Measurements from ENCODE around the gene GADL1.

GADL1 gene

DNA sequence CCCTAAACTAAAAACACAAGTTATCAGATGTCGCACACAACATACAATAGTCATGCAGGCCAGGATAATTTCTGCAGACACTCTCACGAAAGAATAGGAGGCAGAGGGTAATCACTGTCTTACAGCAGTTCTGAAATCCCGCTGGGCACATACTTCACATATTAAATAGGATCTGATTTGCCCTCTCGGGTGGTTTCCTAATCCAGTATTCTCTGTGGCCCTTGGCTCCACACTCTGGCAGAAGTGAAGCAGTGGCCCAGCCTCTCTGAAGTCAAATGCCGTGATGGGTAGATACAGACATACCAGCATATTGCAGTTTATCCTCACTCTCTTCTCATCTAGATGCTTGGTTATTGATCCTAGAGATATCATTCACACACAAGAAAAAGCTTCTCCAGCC lies 19.0 kb downstream of the GADL1 start:
- no peak for DNase-seq

DNA sequence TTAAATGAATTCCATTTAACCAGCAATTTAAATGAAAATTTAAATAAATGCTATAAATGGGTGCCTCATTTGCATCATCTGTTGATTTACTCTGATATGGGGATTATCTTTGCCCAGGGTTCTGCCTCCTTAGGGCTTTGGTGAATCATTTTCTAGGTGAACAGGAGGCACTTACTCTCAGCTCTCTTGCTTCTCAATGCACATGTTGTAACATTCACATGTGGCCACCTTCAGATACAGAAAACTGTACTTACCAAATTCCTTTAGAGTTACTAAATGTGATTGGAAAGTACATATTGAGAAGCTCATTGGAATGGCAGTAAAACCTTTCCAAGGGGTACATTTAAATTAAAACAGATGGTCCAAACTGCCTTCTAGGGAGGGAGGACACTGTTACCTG lies 20.8 kb downstream of the GADL1 start:
- DNase-seq, result no peak

GRCh38 chr3:30872879-30873278 lies 21.6 kb downstream of the GADL1 start:
- DNase-seq, result no peak

DNA sequence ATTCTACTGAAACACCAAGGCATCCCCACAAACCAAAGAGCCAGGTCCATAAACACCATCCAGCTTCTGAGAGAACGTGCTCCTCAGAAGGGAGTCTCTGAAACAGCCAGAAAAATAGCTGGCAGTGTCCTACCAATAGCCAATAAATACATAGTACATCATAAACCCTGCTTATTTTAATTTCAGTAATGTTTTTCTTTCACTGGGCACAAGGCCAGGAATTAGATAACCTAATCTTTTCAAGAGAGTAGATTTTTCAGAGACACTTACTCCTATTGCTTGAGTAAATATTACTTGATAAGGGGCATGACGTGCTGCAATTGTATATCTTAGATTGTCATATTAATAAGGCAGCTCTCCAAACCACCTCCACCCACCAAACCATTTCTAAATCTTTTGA lies 22.7 kb downstream of the GADL1 start:
- peak; percentile 29 for DNase-seq

GRCh38 chr3:30864836-30865235 lies 29.6 kb downstream of the GADL1 start:
- no peak for DNase-seq

DNA sequence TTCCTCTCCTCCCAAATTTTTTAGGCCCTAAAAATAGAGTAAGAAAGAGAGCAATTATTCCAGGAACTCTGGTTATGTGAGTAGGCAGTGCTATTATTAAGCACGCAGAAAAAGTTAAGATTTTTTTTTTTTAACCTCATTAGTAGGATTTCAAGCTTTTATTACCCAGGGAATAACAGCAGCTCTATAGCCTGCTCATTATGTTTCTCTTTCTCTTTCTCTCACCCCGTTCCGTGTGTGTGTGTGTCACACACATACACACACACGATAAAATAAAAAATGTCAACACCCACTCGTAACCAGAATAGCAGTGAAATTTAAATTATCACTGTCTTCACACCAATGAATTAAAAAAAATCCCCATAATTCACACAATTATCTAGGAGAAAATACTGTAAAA lies 30.3 kb downstream of the GADL1 start:
- DNase-seq, result no peak

- no peak for DNase-seq
Observed at GRCh38 chr3:30862004-30862403, 32.5 kb downstream of the GADL1 start.

GRCh38 chr3:30858894-30859389 lies 35.5 kb downstream of the GADL1 start:
- DNase-seq, result no peak

GRCh38 chr3:30855400-30856292 lies 38.8 kb downstream of the GADL1 start:
- no peak for DNase-seq

GRCh38 chr3:30852833-30853232 lies 41.6 kb downstream of the GADL1 start:
- DNase-seq, result no peak

DNA sequence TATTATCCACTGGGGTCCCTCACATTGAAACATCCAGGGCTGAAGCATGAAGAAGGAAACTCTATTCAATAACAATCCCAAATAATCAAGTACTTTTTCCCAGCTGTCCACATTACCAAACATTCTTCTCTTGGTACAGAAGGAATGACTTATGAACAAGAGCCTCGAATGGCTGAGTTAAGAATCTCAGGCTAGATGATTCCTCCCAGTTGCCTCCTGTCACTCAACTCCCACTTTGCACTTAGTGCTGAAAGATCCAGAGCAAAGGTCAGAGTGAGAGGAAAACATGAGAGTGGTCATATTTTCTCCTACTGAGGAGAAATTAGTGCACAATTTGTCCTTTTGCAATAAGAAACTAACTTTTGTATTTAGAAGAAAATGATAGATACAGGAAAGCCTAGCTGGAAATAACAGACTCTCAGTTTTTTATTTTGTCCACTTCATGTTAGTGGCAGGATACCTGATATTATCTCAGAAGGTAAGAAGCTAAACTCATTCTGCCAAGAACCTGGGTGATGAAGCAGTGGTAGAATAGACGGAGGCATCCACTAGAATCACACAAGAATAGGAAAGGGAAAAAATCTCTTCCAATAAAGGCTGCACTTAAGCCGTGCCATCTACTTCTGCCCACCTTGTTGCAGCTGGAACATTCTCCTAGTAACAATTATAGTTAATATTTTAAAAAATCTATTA lies 46.2 kb downstream of the GADL1 start:
- DNase-seq, result no peak

- DNase-seq, result no peak
Observed at GRCh38 chr3:30847592-30847991, 46.9 kb downstream of the GADL1 start.

DNA sequence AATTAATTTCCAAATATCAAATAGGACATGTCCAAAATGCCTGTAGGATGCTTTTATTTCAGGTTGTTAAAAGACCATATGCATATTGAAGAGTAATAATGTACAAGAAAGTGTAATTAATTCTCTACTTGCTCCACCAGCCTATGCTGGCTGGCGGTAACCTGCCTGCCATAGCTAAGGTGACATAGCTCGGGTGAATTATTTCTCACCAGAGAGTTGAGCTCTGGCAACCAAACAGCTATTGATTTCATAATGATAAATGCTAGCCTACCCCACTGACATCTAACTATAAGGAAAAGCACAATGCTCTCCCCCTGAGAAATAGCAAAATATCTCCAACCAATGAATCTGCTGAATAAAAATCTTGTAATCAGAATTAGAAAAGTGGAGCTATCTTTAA lies 48.9 kb downstream of the GADL1 start:
- no peak for DNase-seq

GRCh38 chr3:30843877-30844276 lies 50.6 kb downstream of the GADL1 start:
- no peak for DNase-seq

DNA sequence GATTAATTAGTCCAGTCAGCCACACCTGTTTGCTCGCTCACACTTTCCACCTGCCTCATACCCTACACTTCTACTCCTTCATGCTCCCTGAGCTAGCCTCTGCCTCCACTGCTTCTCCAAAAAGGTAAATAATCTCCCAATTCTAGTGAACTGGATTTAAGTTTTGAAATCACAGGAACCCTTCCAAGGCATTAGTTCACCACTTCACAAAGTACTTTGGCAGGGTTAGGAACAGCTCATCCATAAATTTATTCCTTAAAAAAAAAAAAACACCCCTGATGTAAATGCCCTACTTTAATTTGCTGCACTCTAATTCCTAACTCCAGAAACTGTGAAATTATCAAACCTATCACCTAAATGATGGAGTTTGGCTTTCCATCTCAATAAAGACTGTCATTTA lies 58.3 kb downstream of the GADL1 start:
- no peak for DNase-seq

DNA sequence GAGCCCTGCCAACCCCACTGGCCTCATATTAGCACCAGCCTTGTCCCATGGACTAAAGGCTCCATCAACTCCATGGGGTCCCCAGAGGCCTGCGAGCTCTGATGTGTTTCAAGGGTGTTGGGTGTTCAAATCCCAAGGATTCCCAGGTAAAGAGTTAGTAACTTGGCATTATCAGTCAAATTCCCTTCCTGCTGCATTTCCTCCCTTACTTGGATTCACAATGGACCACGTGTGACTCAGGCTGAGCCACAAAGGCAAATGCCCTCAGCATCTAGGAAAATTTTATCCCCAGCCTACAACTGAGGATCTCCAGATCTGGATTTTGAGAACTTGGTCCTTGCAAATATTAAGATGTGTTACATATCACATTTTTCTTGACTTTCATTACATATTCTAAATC lies 58.8 kb downstream of the GADL1 start:
- no peak for DNase-seq

DNA sequence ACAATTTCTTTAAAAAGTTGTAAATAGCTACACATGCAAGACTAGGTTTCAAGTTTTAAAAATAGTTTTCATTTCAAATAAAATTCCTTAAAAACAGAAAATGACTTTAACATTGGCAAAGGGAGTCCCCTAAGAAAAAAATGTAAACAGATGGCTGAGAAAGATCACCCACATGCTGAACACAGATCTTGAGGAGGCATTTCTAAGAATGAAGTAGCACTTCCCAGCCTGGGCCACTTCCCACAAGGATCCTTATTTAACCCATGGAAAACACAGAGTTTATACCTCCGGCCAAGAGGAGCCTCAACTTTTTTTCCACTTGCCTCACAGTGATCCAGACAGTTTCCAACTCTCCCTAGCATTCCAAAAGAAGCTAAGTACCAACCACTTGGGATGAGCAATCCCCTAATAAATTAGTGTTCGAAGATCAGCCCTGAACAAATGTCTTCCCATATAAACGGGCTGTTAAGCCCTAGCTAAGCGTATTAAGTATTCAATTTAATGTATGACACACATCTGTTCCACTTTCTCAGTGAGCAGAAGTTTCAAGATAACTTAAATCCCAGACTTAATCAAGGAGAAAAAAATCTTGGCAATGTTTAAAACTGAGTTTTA lies 61.4 kb downstream of the GADL1 start:
- DNase-seq, result no peak

DNA sequence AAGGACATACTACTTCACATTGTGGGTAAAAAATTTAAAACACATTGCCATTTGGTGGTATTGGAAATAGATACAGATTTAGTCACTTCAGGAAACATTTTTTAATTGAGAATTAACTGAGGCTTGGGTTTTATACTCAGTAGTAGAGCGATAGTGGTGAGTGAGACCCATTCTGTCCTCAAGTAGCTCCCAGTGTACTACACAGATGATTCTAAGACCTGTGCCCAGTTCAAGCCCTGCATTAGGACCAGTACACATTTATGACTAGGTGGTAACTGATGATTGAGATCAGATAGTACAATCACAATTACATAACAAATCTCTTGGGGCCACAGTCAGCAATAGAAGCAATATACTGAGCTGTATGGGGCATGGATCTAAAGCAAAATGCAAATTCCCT lies 67.4 kb downstream of the GADL1 start:
- no peak for DNase-seq

DNA sequence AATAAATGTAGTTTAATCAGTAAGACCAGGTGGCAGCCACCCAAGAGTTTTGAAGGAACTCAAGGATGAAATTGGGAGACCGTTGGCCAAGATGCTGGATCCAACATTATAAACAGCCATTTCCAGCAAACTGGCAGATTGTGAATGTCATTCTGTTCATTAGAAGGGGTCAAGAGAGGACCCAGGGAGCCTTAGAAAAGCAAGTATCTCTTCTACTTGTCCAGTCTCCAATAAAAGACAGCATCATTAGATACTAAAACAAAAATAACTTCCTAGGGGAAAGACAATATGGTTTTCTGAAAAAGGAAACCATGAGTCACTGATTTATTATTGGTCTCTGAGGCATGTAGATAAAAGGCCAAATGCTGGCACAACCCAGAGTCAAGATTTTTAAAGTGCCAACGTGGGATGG lies 67.9 kb downstream of the GADL1 start:
- no peak for DNase-seq

GRCh38 chr3:30819067-30819798 lies 75.2 kb downstream of the GADL1 start:
- DNase-seq, result no peak

DNA sequence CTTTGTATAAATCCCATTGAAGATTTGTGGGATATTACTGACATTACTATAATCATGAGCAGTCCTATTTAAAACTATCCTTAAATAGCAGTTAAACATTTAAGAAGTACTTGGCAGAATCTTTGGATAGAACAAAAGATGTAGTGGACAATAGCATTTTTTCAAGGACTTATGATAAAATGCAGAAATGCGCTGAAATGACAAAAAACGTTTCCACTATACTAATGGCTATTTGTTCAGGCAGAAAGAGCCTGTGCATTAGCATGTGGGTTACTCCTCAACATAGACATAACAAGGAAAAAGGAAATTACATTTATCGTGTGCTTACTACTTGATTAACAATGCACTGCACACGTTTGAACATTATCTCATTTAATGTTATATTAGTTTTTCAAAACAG lies 80.7 kb downstream of the GADL1 start:
- no peak for DNase-seq

DNA sequence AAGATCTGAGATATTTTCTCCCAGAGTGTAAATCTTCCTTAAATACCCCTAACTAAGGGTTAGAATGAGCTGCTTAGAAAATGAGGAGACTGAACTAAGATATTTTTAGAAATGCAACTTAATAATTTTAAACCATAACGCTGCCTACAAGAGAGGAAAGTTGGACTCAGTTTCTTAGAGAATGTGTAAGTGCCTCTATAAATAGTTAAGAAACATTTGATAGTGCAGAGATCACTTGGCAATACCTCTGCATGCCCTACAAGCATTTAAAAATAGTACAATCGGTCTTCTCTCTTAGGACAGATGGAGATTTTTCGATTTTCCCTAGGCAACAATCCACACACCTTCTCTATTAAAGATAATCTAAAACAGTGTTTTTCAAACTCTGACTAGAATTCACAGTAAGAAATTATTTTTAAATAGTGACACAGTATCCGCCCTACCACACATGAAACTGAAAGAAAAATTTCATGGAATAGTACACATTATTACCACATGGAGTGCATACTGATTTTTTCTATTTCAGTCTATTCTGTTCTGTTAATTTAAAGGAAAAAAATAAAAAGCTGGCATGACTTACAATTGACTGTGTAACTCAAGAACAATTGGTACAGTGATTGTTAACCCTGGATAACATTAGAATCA lies 83.2 kb downstream of the GADL1 start:
- DNase-seq, result no peak

GRCh38 chr3:30810625-30811024 lies 83.8 kb downstream of the GADL1 start:
- DNase-seq, result no peak
